Caco-2 (cell line): ENCODE measurements around the gene SPIC. TPM values are rescaled to one million over a fixed set of nuclear protein-coding genes. Genes with fewer than 3 reads are reported as not detected.

Experiments used
- BruUV-seq: library from RNA; stranded (reverse); fragments of 400-500 nt; replicated peaks from 2 replicates; lab custom pipeline; 2021; lab: Mats Ljungman, UMichigan
- CTCF ChIA-PET: fragments of 300-600 bp; sonication (Branson Sonifier 250); formaldehyde crosslinking; loops from one replicate; lab custom pipeline; 2022; ENCODE audit warnings: antibody characterized with exemption; lab: Charles Lee
- POLR2A ChIA-PET: fragments of 300-600 bp; sonication (Branson Sonifier 250); formaldehyde crosslinking; loops from one replicate; lab custom pipeline; 2022; ENCODE audit warnings: antibody characterized with exemption; lab: Charles Lee
- DNase-seq, 2 experiments: peaks; one replicate each; pipeline versions ENCODE4 v3.0.0 to v3.0.0-alpha.2; 2020 to 2022
- H3K27me3 ChIP-seq: replicated peaks from 2 replicates; pipeline ENCODE4 v1.6.0; 2011; ENCODE audit warnings: low read length; ENCODE audit not compliant: control insufficient read depth, insufficient read depth
- H3K36me3 ChIP-seq: 2 replicates; pipeline ENCODE4 v1.5.1; 2011; ENCODE audit warnings: low read length; ENCODE audit not compliant: control insufficient read depth, insufficient read depth
- H3K4me1 ChIP-seq: fragments of 250-450 bp; sonication (Bioruptor Pico); 2 replicates; pipeline ENCODE4 v1.5.1; 2020; ENCODE audit warnings: mild to moderate bottlenecking
- H3K4me3 ChIP-seq: 2 replicates; pipeline ENCODE4 v1.5.1; 2011; ENCODE audit warnings: low read depth, mild to moderate bottlenecking, control low read depth, low read length
- H3K9me3 ChIP-seq: fragments of 250-450 bp; sonication (Bioruptor Pico); 2 replicates; pipeline ENCODE4 v1.5.1; 2020; ENCODE audit warnings: mild to moderate bottlenecking, moderate library complexity
- H3K27ac Mint-ChIP-seq: one replicate; pipeline ENCODE4 v1.8.0; 2022; ENCODE audit warnings: mixed read lengths; ENCODE audit not compliant: unreplicated experiment
- H3K27me3 Mint-ChIP-seq: one replicate; pipeline ENCODE4 v1.8.0; 2022; ENCODE audit warnings: mixed read lengths; ENCODE audit not compliant: insufficient read depth, unreplicated experiment
- H3K36me3 Mint-ChIP-seq: one replicate; pipeline ENCODE4 v1.8.0; 2022; ENCODE audit warnings: mild to moderate bottlenecking, mixed read lengths; ENCODE audit not compliant: insufficient read depth, unreplicated experiment
- H3K4me1 Mint-ChIP-seq: one replicate; pipeline ENCODE4 v1.8.0; 2022; ENCODE audit warnings: low read depth, mixed read lengths; ENCODE audit not compliant: unreplicated experiment
- H3K4me3 Mint-ChIP-seq: one replicate; pipeline ENCODE4 v1.8.0; 2022; ENCODE audit warnings: mild to moderate bottlenecking, moderate library complexity, mixed read lengths; ENCODE audit not compliant: unreplicated experiment
- H3K9me3 Mint-ChIP-seq: one replicate; pipeline ENCODE4 v1.8.0; 2022; ENCODE audit warnings: mixed read lengths; ENCODE audit not compliant: unreplicated experiment
- intact Hi-C: fragments of 100-400 bp; cut with micrococcal nuclease; formaldehyde crosslinking; loops from one replicate; pipeline ENCODE4 v1.10.0; 2022; ENCODE audit not compliant: unreplicated experiment
- total RNA-seq: library from RNA; stranded (reverse); gene quantifications from 2 replicates; pipeline ENCODE4 v1.2.3, GENCODE V29; 2022
- TF ChIP-seq, protein P1 (sequence below), 2 experiments: fragments of 200-600 bp in 1 of 2; IDR thresholded peaks; 1 replicate in 1 of 2; 2 replicates in 1 of 2; pipeline versions ENCODE4 v1.5.1 to v1.8.0; 2011 to 2022; ENCODE audit warnings: antibody characterized with exemption in 1 of 2, control low read depth in 1 of 2, inconsistent platforms in 1 of 2, low read depth in 1 of 2, low read length in 1 of 2, mild to moderate bottlenecking in 1 of 2, moderate library complexity in 1 of 2; ENCODE audit not compliant: insufficient read depth in 1 of 2, severe bottlenecking in 1 of 2, unreplicated experiment in 1 of 2

SPIC gene
- total RNA-seq, 1 experiment from 2014 or later, result not detected

DNA sequence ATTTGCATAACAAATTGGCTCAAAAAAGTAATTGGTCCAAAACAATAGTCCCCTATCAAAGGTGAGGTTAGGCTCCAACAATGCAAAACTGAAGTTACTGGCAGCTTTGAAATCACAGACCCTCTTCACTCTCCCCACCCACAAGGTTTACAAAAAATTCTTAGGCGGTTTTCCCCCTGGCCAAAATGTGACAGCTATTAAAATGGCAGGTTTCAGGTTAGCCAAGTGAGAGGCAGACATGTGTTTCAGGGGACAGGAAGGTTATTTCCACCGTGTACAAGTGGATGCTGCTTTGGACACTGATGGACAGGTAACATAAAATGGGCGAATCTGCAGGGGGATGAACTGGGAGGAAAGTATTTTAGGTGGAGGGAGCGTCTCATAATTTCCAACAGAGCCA is 888 bp upstream of the SPIC start:
- Histone ChIP-seq H3K36me3 (no peaks in the 10 kb centered on the region), H3K27me3 (no peaks in the 10 kb centered on the region), H3K4me3 (no peak overlapping the region), H3K4me1 (no peaks in the 10 kb centered on the region), H3K9me3 (no peaks in the 10 kb centered on the region)
- no TSS peak for BruUV-seq
- TF ChIP-seq, protein P1, sequence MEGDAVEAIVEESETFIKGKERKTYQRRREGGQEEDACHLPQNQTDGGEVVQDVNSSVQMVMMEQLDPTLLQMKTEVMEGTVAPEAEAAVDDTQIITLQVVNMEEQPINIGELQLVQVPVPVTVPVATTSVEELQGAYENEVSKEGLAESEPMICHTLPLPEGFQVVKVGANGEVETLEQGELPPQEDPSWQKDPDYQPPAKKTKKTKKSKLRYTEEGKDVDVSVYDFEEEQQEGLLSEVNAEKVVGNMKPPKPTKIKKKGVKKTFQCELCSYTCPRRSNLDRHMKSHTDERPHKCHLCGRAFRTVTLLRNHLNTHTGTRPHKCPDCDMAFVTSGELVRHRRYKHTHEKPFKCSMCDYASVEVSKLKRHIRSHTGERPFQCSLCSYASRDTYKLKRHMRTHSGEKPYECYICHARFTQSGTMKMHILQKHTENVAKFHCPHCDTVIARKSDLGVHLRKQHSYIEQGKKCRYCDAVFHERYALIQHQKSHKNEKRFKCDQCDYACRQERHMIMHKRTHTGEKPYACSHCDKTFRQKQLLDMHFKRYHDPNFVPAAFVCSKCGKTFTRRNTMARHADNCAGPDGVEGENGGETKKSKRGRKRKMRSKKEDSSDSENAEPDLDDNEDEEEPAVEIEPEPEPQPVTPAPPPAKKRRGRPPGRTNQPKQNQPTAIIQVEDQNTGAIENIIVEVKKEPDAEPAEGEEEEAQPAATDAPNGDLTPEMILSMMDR (IDR thresholded peaks at IDR 0.05; ENCODE audit: insufficient read depth in 1 of 2, low read depth in 1 of 2, low read length in 1 of 2, severe bottlenecking in 1 of 2, unreplicated experiment in 1 of 2), result no peak
- no peaks in the 10 kb centered on the region for H3K9me3 Mint-ChIP-seq
- no peaks in the 10 kb centered on the region for H3K36me3 Mint-ChIP-seq
- H3K27ac Mint-ChIP-seq, result no peak overlapping the region
- CTCF ChIA-PET, result no interaction called here
- POLR2A ChIA-PET, result no interaction called here
- no peaks in the 10 kb centered on the region for H3K4me1 Mint-ChIP-seq
- intact Hi-C loops, result no loop called here
- no peaks in the 10 kb centered on the region for H3K27me3 Mint-ChIP-seq
- H3K4me3 Mint-ChIP-seq, result no peak overlapping the region
- DNase-seq, result no peak

DNA sequence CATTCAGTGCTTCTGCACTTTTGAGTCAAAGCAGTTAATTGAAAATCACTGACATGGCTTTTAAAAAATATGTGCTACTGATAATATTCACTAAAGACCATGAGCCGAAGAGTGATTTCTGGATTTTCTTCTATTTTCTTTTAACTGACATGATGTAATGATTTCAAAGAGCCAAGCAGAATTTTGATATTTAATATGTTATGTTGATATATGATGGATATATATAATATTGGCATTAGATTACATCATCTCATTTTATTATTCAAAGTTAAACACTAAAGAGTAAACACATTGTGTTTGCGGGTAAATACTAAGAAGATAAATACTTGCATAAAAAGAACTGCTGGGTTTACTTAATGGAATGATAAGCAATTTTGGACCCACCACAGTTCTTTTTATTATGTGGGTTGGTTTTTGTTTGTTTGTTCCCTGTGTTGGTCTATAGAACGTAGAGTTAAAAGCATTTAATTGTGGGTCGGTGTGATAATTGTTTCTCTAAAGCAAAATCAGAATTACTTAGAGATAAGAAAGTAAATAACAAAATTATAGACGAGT is 692 bp downstream of the SPIC start:
- TF ChIP-seq, protein P1 (IDR thresholded peaks at IDR 0.05; ENCODE audit: insufficient read depth in 1 of 2, low read depth in 1 of 2, low read length in 1 of 2, severe bottlenecking in 1 of 2, unreplicated experiment in 1 of 2), result no peak
- DNase-seq, result no peak
- CTCF ChIA-PET, result no interaction called here
- Histone ChIP-seq H3K9me3 (no peaks in the 10 kb centered on the region), H3K36me3 (no peaks in the 10 kb centered on the region), H3K4me3 (no peak overlapping the region), H3K4me1 (no peaks in the 10 kb centered on the region), H3K27me3 (no peaks in the 10 kb centered on the region)
- BruUV-seq, result no TSS peak
- no peaks in the 10 kb centered on the region for H3K27me3 Mint-ChIP-seq
- POLR2A ChIA-PET, result no interaction called here
- H3K4me1 Mint-ChIP-seq, result no peaks in the 10 kb centered on the region
- intact Hi-C loops, result no loop called here
- H3K9me3 Mint-ChIP-seq, result no peaks in the 10 kb centered on the region
- no peak overlapping the region for H3K4me3 Mint-ChIP-seq
- H3K36me3 Mint-ChIP-seq, result no peaks in the 10 kb centered on the region
- no peak overlapping the region for H3K27ac Mint-ChIP-seq

DNA sequence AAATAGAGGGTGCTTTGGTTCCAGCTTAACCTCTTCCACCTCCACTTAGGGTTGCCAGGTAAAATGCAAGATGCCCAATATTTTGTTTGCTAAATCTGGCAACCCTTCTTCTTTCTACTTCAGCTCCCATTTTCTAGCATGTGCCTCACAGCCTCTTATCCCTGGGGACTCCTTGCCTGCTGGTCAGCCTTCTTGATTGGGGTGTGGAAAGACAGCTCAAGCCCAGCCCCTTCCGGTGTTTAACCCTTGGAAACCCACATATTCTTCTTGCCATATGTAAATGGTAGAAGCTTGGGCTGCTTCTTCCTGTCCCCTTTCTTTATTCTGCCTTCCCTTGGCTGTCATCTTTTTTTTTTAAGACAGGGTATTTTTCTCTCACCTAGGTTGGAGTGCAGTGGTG is 5.7 kb downstream of the SPIC start:
- H3K36me3 Mint-ChIP-seq, result no peaks in the 10 kb centered on the region
- TF ChIP-seq, protein P1 (IDR thresholded peaks at IDR 0.05; ENCODE audit: insufficient read depth in 1 of 2, low read depth in 1 of 2, low read length in 1 of 2, severe bottlenecking in 1 of 2, unreplicated experiment in 1 of 2), result no peak
- H3K36me3 ChIP-seq, result no peaks in the 10 kb centered on the region

More for the DNA sequence above, 5.7 kb downstream of the SPIC start:
- Mint-ChIP-seq H3K27ac (no peak overlapping the region), H3K4me3 (no peak overlapping the region), H3K4me1 (no peaks in the 10 kb centered on the region), H3K27me3 (no peaks in the 10 kb centered on the region), H3K9me3 (no peaks in the 10 kb centered on the region)
- ChIA-PET POLR2A (no interaction called here), CTCF (no interaction called here)
- Histone ChIP-seq H3K9me3 (no peaks in the 10 kb centered on the region), H3K4me3 (no peak overlapping the region), H3K4me1 (no peaks in the 10 kb centered on the region), H3K27me3 (no peaks in the 10 kb centered on the region)
- DNase-seq, result no peak
- no TSS peak for BruUV-seq
- intact Hi-C loops, result no loop called here
